WTC11 (cell line): Measurements from ENCODE around the gene RHCG. TPM values are rescaled to one million over a fixed set of nuclear protein-coding genes. Genes with fewer than 3 reads are reported as not detected.
"Not testable (repeated sequence)": the region's sequence is repeated elsewhere in the genome, so short reads cannot be mapped to it uniquely, and the experiment has no call there.

Experiments
- ATAC-seq: fragments of 200-7000 bp; cut with Tn5 transposase; 2 replicates; pipeline ENCODE4 v1.10.0; 2021; ENCODE audit warnings: mild to moderate bottlenecking, moderate library complexity
- CTCF ChIA-PET: fragments of 300-600 bp; sonication (Branson Sonifier 250); formaldehyde crosslinking; loops from one replicate; lab custom pipeline; 2021; ENCODE audit warnings: antibody characterized with exemption; lab: Charles Lee
- POLR2A ChIA-PET: fragments of 350-600 bp; sonication (Branson Sonifier 250); formaldehyde crosslinking; loops from one replicate; lab custom pipeline; 2021; ENCODE audit warnings: antibody characterized with exemption; lab: Charles Lee
- DNase-seq: peaks from one replicate; pipeline ENCODE4 v3.0.0; 2021; ENCODE audit warnings: low spot score
- H3K27ac Mint-ChIP-seq: 2 replicates; pipeline ENCODE4 v1.8.0; 2021; ENCODE audit warnings: mixed read lengths
- H3K27me3 Mint-ChIP-seq: 2 replicates; pipeline ENCODE4 v1.8.0; 2021; ENCODE audit warnings: low read depth, mild to moderate bottlenecking, moderate library complexity, mixed read lengths
- H3K36me3 Mint-ChIP-seq: 2 replicates; pipeline ENCODE4 v1.8.0; 2021; ENCODE audit warnings: mixed read lengths
- H3K4me1 Mint-ChIP-seq: 2 replicates; pipeline ENCODE4 v1.8.0; 2022; ENCODE audit warnings: mixed read lengths
- H3K4me3 Mint-ChIP-seq: 2 replicates; pipeline ENCODE4 v1.8.0; 2021; ENCODE audit warnings: mild to moderate bottlenecking, moderate library complexity, mixed read lengths
- H3K9me3 Mint-ChIP-seq: 2 replicates; pipeline ENCODE4 v1.8.0; 2021; ENCODE audit warnings: mixed read lengths
- KAT7 ChIP-seq: sonication (generic); formaldehyde crosslinking; IDR thresholded peaks from 2 replicates; pipeline ENCODE4 v1.8.1; 2023; ENCODE audit warnings: missing genetic modification reagents, mild to moderate bottlenecking, borderline replicate concordance
- SOX15 ChIP-seq: fragments of 250-450 bp; sonication (Bioruptor Pico); IDR thresholded peaks from 2 replicates; pipeline ENCODE4 v1.9.0; 2021; ENCODE audit warnings: mild to moderate bottlenecking
- SP1 ChIP-seq: sonication (generic); formaldehyde crosslinking; conservative IDR thresholded peaks from 2 replicates; pipeline ENCODE4 v1.8.1; 2022; ENCODE audit warnings: missing genetic modification reagents
- total RNA-seq: library from RNA; stranded (reverse); gene quantifications from 3 replicates; pipeline ENCODE4 v1.2.3, GENCODE V29; 2021
- TF ChIP-seq, protein P1 (sequence below): fragments of 250-450 bp; sonication (Bioruptor Pico); IDR thresholded peaks from 2 replicates; pipeline ENCODE4 v1.8.0; 2021; ENCODE audit warnings: mild to moderate bottlenecking
- TF ChIP-seq, protein P2 (sequence below): sonication (generic); formaldehyde crosslinking; IDR thresholded peaks from 2 replicates; pipeline ENCODE4 v1.8.0; 2022; ENCODE audit warnings: mild to moderate bottlenecking, missing genetic modification reagents
- TF ChIP-seq, protein P3 (sequence below): sonication (generic); formaldehyde crosslinking; IDR thresholded peaks from 2 replicates; pipeline ENCODE4 v1.8.0; 2022; ENCODE audit warnings: mild to moderate bottlenecking, missing genetic modification reagents
- TF ChIP-seq, protein P4 (sequence below): fragments of 250-450 bp; sonication (Bioruptor Pico); IDR thresholded peaks from 2 replicates; pipeline ENCODE4 v1.9.0; 2021; ENCODE audit warnings: moderate library complexity, mild to moderate bottlenecking, inconsistent platforms, borderline replicate concordance
- TF ChIP-seq, protein P5 (sequence below): fragments of 200-600 bp; IDR thresholded peaks from 2 replicates; pipeline ENCODE4 v1.8.0; 2022; ENCODE audit warnings: antibody characterized with exemption
- TF ChIP-seq, protein P6 (sequence below): sonication (generic); formaldehyde crosslinking; IDR thresholded peaks from 2 replicates; pipeline ENCODE4 v1.8.1; 2023; ENCODE audit warnings: mild to moderate bottlenecking, missing genetic modification reagents, moderate library complexity
- TF ChIP-seq, protein P7 (sequence below): sonication (generic); formaldehyde crosslinking; IDR thresholded peaks from 2 replicates; pipeline ENCODE4 v1.8.0; 2022; ENCODE audit warnings: mild to moderate bottlenecking, missing genetic modification reagents
- TF ChIP-seq, protein P8 (sequence below): sonication (generic); formaldehyde crosslinking; IDR thresholded peaks from 2 replicates; pipeline ENCODE4 v1.8.0; 2022; ENCODE audit warnings: mild to moderate bottlenecking, missing genetic modification reagents

Gene RHCG
- total RNA-seq, 1 experiment from 2014 or later, result 0.31 TPM

DNA sequence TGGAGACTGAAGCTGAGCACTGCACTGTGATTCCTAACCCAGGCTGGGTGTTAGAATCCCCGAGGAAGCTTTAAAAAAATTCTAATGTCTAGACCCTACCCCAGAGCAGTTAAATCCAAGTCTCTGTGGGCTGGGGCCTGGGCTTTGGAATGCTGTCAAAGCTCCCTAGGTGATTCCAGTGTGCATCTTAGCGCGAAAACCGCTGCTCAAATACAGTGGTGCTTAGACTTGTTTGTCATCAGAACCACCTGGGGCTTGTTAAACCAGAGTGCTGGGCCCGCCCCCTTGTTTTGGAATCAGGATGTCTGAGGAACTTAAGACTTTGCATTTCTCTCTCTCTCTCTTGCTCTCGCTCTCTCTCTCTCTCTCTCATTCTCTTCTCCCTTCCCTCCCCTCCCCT is 20.7 kb downstream of the RHCG start (continued):
- TF ChIP-seq, protein P1, sequence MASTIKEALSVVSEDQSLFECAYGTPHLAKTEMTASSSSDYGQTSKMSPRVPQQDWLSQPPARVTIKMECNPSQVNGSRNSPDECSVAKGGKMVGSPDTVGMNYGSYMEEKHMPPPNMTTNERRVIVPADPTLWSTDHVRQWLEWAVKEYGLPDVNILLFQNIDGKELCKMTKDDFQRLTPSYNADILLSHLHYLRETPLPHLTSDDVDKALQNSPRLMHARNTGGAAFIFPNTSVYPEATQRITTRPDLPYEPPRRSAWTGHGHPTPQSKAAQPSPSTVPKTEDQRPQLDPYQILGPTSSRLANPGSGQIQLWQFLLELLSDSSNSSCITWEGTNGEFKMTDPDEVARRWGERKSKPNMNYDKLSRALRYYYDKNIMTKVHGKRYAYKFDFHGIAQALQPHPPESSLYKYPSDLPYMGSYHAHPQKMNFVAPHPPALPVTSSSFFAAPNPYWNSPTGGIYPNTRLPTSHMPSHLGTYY (CRISPR knock-in tag), result no peak

DNA sequence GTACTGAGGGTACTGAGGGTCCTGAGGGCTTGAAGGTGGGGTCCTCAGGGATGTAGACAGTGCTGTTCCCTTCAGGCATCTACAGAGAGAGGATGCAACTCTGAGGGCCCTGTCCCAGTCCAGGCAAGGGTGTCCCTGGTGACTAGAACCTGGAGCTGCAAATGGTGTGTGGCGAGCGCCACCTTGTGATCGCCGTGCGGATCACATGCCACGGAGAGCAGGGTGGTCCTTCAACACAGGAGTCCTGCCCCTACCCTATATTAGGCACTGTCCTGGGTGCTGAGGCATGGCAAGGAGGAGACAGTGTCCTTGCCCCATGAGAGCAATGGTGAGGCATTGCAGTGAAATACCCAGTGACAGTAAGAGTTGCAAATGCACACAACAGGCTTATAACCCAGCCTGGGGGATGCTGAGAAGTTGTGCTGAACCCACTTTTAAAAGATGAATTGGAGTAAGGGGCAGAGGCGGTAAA is 23.6 kb downstream of the RHCG start:
- no peak overlapping the region for H3K4me3 Mint-ChIP-seq
- peaks cover 30% of the 10 kb centered on the region for H3K27me3 Mint-ChIP-seq
- CTCF ChIA-PET, result interaction anchor here (0.6 to 4.2 kb wide), 20 partner anchors 9 to 127 kb away, joined by 3 to 132 read pairs (median 4); partner anchors contain the start of gene RHCG
- ATAC-seq, result peak; percentile 92
- no peaks in the 10 kb centered on the region for H3K36me3 Mint-ChIP-seq
- POLR2A ChIA-PET, result no interaction called here
- TF ChIP-seq, protein P2, sequence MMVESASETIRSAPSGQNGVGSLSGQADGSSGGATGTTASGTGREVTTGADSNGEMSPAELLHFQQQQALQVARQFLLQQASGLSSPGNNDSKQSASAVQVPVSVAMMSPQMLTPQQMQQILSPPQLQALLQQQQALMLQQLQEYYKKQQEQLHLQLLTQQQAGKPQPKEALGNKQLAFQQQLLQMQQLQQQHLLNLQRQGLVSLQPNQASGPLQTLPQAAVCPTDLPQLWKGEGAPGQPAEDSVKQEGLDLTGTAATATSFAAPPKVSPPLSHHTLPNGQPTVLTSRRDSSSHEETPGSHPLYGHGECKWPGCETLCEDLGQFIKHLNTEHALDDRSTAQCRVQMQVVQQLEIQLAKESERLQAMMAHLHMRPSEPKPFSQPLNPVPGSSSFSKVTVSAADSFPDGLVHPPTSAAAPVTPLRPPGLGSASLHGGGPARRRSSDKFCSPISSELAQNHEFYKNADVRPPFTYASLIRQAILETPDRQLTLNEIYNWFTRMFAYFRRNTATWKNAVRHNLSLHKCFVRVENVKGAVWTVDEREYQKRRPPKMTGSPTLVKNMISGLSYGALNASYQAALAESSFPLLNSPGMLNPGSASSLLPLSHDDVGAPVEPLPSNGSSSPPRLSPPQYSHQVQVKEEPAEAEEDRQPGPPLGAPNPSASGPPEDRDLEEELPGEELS (CRISPR knock-in tag), result peak; percentile 42; the same call in 1 of the 2 replicates
- TF ChIP-seq, protein P3, sequence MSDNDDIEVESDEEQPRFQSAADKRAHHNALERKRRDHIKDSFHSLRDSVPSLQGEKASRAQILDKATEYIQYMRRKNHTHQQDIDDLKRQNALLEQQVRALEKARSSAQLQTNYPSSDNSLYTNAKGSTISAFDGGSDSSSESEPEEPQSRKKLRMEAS (CRISPR knock-in tag), result 0 out of 2 replicates have a peak, but pooled peaks have one; percentile 25
- TF ChIP-seq SOX15 (CRISPR knock-in tag) (no peak), SP1 (CRISPR knock-in tag) (0 out of 2 replicates have a peak, but pooled peaks have one; percentile 32)
- TF ChIP-seq, protein P4, sequence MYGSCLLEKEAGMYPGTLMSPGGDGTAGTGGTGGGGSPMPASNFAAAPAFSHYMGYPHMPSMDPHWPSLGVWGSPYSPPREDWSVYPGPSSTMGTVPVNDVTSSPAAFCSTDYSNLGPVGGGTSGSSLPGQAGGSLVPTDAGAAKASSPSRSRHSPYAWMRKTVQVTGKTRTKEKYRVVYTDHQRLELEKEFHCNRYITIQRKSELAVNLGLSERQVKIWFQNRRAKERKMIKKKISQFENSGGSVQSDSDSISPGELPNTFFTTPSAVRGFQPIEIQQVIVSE (CRISPR knock-in tag), result no peak
- TF ChIP-seq, protein P5, sequence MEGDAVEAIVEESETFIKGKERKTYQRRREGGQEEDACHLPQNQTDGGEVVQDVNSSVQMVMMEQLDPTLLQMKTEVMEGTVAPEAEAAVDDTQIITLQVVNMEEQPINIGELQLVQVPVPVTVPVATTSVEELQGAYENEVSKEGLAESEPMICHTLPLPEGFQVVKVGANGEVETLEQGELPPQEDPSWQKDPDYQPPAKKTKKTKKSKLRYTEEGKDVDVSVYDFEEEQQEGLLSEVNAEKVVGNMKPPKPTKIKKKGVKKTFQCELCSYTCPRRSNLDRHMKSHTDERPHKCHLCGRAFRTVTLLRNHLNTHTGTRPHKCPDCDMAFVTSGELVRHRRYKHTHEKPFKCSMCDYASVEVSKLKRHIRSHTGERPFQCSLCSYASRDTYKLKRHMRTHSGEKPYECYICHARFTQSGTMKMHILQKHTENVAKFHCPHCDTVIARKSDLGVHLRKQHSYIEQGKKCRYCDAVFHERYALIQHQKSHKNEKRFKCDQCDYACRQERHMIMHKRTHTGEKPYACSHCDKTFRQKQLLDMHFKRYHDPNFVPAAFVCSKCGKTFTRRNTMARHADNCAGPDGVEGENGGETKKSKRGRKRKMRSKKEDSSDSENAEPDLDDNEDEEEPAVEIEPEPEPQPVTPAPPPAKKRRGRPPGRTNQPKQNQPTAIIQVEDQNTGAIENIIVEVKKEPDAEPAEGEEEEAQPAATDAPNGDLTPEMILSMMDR, result peak; percentile 86
- TF ChIP-seq, protein P6, sequence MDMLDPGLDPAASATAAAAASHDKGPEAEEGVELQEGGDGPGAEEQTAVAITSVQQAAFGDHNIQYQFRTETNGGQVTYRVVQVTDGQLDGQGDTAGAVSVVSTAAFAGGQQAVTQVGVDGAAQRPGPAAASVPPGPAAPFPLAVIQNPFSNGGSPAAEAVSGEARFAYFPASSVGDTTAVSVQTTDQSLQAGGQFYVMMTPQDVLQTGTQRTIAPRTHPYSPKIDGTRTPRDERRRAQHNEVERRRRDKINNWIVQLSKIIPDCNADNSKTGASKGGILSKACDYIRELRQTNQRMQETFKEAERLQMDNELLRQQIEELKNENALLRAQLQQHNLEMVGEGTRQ (CRISPR knock-in tag), result peak; percentile 69
- TF ChIP-seq, all 79 proteins: peak for 5
- no peak overlapping the region for H3K27ac Mint-ChIP-seq
- no peaks in the 10 kb centered on the region for H3K9me3 Mint-ChIP-seq
- H3K4me1 Mint-ChIP-seq, result peaks cover 26% of the 10 kb centered on the region
- DNase-seq, result peak; percentile 95

DNA sequence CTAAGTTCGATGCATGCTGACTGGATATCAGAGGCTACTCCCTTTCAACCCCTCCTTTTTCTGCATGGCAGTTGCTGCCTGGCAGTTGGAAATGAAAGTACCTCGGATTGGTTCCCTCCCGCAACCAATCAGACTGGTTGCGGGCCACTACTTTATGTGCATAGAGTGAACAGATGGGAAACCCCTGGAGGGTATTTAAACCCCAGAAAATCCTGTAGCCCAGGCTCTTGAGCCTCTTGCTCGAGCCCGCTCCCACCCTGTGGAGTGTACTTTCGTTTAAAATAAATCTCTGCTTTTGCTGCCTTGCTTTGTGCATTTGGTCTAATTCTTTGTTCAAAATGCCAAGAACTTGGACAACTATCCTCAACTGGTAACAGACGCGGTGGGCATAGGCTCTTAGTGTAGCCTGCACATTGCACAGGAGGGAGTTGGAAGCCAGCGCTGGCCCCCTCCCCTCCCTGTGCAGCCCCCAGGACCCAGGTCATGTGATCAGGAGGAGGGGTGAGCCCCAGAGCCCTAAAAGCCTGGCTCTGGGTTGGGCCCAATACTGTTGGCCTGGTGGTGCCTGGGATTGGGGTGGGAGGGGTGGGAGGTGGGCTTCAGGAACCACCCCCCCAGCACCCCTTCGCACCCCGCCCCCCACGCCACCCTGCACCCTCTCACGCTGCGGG is 26.8 kb downstream of the RHCG start:
- Mint-ChIP-seq H3K27ac (peak overlapping the region; percentile 81), H3K4me3 (peak overlapping the region; percentile 54), H3K27me3 (peaks cover 13% of the 10 kb centered on the region), H3K36me3 (no peaks in the 10 kb centered on the region), H3K9me3 (no peaks in the 10 kb centered on the region), H3K4me1 (peaks cover 31% of the 10 kb centered on the region)
- TF ChIP-seq, protein P7, sequence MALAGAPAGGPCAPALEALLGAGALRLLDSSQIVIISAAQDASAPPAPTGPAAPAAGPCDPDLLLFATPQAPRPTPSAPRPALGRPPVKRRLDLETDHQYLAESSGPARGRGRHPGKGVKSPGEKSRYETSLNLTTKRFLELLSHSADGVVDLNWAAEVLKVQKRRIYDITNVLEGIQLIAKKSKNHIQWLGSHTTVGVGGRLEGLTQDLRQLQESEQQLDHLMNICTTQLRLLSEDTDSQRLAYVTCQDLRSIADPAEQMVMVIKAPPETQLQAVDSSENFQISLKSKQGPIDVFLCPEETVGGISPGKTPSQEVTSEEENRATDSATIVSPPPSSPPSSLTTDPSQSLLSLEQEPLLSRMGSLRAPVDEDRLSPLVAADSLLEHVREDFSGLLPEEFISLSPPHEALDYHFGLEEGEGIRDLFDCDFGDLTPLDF (CRISPR knock-in tag), result no peak
- TF ChIP-seq, protein P8, sequence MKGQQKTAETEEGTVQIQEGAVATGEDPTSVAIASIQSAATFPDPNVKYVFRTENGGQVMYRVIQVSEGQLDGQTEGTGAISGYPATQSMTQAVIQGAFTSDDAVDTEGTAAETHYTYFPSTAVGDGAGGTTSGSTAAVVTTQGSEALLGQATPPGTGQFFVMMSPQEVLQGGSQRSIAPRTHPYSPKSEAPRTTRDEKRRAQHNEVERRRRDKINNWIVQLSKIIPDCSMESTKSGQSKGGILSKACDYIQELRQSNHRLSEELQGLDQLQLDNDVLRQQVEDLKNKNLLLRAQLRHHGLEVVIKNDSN, result peak; percentile 73
- TF ChIP-seq KAT7 (CRISPR knock-in tag), result no peak
- TF ChIP-seq, protein P6 (CRISPR knock-in tag), result peak; percentile 79
- ATAC-seq, result peak; percentile 24
- ChIA-PET CTCF (interaction anchor here (0.6 to 4.2 kb wide), 9 partner anchors 24 to 115 kb away, joined by 3 to 132 read pairs (median 5); no protein-coding TSS in a partner anchor), POLR2A (interaction anchor here (0.7 kb wide), 1 partner anchor 25 kb away, joined by 3 read pairs; no protein-coding TSS in a partner anchor)
- no peak for DNase-seq

DNA sequence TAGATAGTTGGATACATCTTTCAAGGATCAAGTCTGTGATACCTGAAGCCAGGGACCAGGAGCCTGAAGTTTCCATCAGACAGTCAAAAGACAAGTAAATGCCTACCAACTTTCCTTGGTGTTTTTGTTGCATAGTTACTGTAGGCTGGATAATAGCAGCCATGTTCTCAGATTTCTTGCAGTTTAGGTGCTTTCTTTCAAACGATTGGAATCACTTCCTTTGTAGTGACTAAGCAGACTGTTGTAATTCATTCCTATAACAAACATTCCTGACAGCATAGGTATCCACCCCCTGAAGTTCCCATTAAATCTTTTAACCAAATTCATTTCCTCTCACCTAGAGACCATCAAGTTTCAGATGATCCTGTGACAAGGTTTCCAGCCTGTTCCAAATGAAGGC is 27.6 kb downstream of the RHCG start:
- H3K4me1 Mint-ChIP-seq, result peaks cover 31% of the 10 kb centered on the region
- DNase-seq, POLR2A ChIA-PET, H3K4me3 Mint-ChIP-seq, CTCF ChIA-PET, H3K36me3 Mint-ChIP-seq, H3K9me3 Mint-ChIP-seq: not testable (repeated sequence)
- peaks cover 11% of the 10 kb centered on the region for H3K27me3 Mint-ChIP-seq
- 0 out of 2 replicates have a peak, but pooled peaks have one; percentile 2 for ATAC-seq
- H3K27ac Mint-ChIP-seq, result peak overlapping the region; percentile 81
